GM10847 (cell line): Measurements from ENCODE around the gene TBATA.

Experiments used
- POLR2A ChIP-seq: IDR thresholded peaks from 2 replicates; pipeline ENCODE4 v1.6.1; 2011; ENCODE audit not compliant: insufficient read length; ENCODE audit errors: extremely low read depth

TBATA gene

GRCh38 chr10:70775679-70776454, 9.3 kb downstream of the TBATA start:
- no peak for TF ChIP-seq POLR2A

DNA sequence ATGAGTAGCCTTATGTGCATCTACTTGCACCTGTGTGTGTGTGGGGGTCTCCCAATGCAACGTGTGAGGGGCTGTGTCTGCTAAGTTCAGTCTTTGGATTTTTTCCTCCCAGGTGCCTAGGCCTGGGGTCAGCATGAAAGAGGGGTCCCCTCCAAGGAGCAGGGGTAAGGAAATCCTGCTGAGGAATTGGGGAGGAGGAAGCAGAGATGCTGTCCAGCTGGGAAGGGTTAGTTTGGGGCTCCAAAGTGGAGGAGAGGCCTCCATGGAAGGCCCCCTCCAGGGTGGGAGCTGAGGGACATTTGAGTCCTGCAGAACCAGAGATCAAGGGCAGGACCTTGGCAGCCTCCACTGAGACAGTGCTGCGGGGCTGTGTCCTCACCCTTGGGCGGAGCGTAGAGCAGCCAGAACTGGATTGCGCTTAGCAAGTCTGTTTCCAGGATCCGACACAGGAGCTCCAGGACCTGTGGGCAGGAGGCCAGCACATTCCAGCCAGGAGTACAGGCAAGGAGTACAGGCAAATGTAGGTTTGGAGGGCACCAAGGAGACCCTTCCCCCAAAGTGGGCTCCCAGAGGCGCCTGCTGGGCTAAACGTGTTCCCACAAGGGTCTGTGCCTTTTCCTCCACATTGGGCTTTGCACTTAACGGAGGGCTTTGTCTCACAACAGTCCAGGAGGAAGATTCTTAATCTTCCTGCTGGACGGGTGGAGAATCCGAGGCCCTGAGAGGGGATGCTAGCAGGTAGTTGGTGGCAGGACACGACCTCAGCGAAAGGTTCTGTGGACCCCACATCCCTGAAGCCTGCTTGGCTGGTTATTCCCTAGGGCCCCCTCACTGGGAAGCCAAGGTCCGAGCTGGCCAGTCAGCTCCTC, 10.1 kb downstream of the TBATA start:
- TF ChIP-seq POLR2A = no peak

DNA sequence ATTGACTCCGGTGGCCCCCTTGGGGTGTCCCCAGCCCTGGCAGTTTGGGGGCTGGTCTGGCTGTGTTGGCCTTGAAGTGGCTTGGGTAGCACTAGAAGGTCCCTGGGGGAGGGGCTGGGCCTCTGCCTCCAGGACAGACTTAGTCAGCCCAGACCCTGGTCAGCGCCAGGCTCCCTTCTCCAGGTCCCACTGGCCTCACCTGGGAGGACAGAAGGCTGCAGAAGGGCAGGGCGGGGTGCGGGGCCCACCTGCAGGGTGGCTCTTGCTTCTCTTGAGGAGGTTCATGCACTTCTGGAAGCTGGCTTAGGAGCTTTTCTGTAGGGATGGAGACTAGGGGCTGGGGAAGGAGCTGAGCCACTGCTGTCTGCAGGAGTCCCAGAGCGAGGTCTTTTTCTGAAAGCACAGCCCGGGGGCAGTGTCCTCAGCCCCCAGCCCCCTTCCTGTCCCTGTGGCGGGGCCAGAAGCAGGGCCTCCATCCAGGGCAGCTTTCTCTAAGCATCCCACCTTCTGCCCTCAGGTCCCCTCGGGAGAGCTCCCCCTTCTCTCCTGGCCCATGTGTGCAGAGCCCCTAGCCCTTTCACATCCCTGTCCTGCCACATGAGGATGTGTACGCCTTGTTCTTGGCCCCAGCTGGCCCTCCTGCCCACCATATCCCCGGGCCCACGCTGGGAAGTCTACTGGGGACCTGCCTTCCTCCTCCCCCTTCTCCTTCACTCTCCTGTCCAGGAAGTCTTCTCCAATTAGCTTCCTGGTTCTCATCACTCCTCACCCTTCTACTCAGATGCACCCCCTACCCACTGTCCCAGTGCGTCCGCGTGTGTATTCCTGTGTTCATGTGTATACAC, 11.0 kb downstream of the TBATA start:
- TF ChIP-seq POLR2A = no peak

DNA sequence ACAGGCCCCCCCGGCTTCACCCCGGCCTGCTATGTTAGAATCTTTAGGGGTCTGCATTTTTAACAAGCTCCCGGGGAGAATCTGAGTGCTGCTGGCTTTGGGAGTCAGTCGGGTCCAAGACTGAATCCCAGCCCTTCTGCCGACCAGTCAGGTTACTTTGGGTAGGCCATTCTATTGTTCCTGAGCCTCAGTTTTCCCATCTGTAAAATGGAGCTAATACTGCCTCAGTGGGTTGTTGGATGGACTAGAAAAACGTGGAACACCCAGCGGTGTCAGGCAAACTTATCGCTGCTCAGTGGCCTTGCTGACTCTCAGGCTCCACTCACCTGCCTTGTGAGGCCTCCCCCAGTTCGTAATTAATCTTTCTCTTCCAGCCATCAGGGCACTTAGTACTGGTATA, 11.7 kb downstream of the TBATA start:
- no peak for TF ChIP-seq POLR2A

DNA sequence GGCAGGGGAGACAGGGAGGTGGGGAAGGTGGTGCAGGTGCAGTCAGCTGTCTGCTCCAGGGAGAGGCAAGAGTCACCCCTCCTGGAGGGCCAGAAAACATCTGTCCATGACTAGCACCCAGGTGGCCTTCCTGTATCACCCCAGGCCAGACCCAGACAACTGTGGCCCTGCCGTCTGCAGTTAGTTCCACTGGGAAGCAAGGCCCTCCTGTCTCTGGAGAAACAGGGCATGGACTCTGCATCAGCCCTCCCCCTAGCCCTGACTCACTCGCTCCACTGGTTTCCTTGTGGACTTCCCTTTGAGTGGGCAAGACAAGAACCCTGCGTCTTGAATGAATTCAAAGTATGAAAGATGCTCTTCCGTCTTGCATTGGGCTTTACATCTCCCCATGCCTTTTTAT, 12.6 kb downstream of the TBATA start:
- TF ChIP-seq POLR2A = no peak

GRCh38 chr10:70771311-70772194, 13.6 kb downstream of the TBATA start:
- TF ChIP-seq POLR2A = no peak

- TF ChIP-seq POLR2A = no peak
These were observed 15.2 kb downstream of the TBATA start for GRCh38 chr10:70770001-70770400.

DNA sequence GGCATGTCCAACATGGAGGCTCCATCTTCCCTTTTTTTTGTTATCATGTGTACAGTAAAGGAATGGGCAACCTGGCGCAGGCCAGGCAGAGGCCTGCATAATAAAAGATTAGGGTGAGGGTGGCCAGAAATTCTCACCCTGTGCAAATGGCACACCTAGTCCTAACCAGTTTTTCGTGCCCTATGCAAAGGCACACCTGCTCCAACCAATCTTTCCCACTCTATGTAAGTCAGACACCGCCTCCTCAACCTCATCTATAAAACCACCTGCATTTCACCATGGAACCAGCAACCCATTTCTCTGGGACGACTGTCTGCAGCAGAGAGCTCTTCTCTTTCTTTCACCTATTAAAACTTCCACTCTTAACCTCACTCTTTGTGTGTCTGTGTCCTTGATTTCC, 16.1 kb downstream of the TBATA start:
- TF ChIP-seq POLR2A = no peak

- no peak for TF ChIP-seq POLR2A
These were observed 19.2 kb downstream of the TBATA start for GRCh38 chr10:70765794-70766594.

DNA sequence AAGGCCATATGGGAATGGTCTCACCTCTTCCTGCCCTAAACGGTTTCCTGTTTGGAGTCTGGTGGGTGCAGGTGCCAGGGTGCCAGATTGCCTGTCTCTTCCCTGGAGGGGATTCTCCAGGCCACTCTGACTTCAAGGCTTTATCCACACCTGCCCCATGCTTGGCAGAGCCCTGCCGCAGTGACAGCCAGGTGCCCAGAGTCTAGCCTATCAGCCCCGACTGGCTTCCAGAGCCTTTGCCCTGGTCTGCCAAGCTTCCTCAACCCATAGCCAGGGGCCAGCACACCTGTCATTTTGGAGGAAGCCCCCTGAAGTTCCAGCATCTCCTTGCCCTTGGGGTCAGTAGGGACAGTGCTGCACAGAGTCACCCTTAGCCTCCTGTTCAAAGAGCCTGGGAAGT, 21.6 kb downstream of the TBATA start:
- TF ChIP-seq POLR2A = no peak

DNA sequence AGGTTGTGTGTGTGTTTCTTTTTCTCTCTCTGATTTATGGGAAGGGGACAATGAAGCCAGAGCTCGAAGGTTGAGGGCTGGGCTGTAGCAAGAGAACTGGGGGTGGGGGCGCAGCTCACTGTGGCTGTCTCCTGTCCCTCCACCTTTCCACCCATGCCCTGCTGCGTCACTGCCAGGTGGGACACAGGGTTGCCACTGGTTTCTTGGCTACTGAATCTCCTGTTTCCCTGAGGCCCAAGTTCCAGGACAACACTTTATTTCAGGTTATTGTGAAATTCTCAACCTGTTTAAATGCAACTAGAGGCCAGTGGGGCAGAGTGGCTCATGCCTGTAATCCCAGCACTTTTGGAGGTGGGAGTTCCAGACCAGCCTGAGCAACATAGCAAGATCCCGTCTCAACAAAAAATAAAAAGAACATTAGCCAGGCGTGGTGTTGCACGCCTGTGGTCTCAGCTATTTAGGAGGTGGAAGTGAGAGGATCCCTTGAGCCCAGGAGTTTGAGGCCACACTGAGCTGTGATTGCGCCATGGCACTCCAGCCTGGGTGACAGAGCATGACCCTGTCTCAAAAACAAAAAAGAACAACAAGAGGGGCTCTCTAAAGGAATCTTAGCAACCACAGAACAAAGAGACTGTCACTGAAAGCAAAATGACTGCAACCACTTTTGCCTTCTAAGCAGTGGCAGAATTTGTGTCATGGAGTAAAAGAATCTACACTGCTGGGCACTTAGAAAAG, 22.6 kb downstream of the TBATA start:
- TF ChIP-seq POLR2A = no peak

- no peak for TF ChIP-seq POLR2A
These were observed 23.3 kb downstream of the TBATA start for GRCh38 chr10:70761727-70762350.
